Endodermal cell (in vitro differentiated cells): ENCODE measurements around the gene MINDY4. TPM values are rescaled to one million over a fixed set of nuclear protein-coding genes. Genes with fewer than 3 reads are reported as not detected.

Experiments
- DNase-seq: peaks from one replicate; pipeline ENCODE4 v3.0.0-alpha.2; 2017
- H3K27ac ChIP-seq: 2 replicates; pipeline ENCODE4 v1.5.1; 2013; ENCODE audit warnings: mild to moderate bottlenecking, low read depth, low read length, moderate library complexity
- H3K27me3 ChIP-seq: 2 replicates; pipeline ENCODE4 v1.6.1; 2013; ENCODE audit warnings: mild to moderate bottlenecking, low read length, moderate library complexity; ENCODE audit not compliant: insufficient read depth, control insufficient read depth, poor library complexity, severe bottlenecking
- H3K36me3 ChIP-seq: 2 replicates; pipeline ENCODE4 v1.7.0; 2013; ENCODE audit warnings: mild to moderate bottlenecking, low read length, moderate library complexity; ENCODE audit not compliant: control insufficient read depth, insufficient read depth
- H3K4me1 ChIP-seq: one replicate; pipeline ENCODE4 v1.7.0; 2013; ENCODE audit warnings: low read length; ENCODE audit not compliant: control insufficient read depth, insufficient read depth
- H3K4me3 ChIP-seq: 2 replicates; pipeline ENCODE4 v1.5.1; 2013; ENCODE audit warnings: mild to moderate bottlenecking, low read length, moderate library complexity
- H3K9ac ChIP-seq: 2 replicates; pipeline ENCODE4 v1.6.1; 2013; ENCODE audit warnings: mild to moderate bottlenecking, low read length, moderate library complexity; ENCODE audit not compliant: poor library complexity, severe bottlenecking; ENCODE audit errors: extremely low read depth
- H3K9me3 ChIP-seq: 2 replicates; pipeline ENCODE4 v1.6.1; 2013; ENCODE audit warnings: mild to moderate bottlenecking, low read length, moderate library complexity; ENCODE audit not compliant: control insufficient read depth
- H3K27ac Mint-ChIP-seq: 2 replicates; pipeline ENCODE4 v1.8.0; 2020; ENCODE audit warnings: mixed read lengths
- H3K27me3 Mint-ChIP-seq: 2 replicates; pipeline ENCODE4 v1.8.0; 2021; ENCODE audit warnings: mild to moderate bottlenecking, mixed read lengths; ENCODE audit not compliant: insufficient read depth
- H3K36me3 Mint-ChIP-seq: 2 replicates; pipeline ENCODE4 v1.8.0; 2020; ENCODE audit warnings: low read depth, mixed read lengths
- H3K4me1 Mint-ChIP-seq: 2 replicates; pipeline ENCODE4 v1.8.0; 2020; ENCODE audit warnings: mixed read lengths
- H3K4me3 Mint-ChIP-seq: 2 replicates; pipeline ENCODE4 v1.8.0; 2020; ENCODE audit warnings: mild to moderate bottlenecking, moderate library complexity, mixed read lengths
- H3K9me3 Mint-ChIP-seq: 2 replicates; pipeline ENCODE4 v1.8.0; 2020; ENCODE audit warnings: mild to moderate bottlenecking, mixed read lengths
- CTCF ChIP-seq: fragments of 200-600 bp; sonication (generic); conservative IDR thresholded peaks from 2 replicates; pipeline ENCODE4 v1.5.0; 2021; ENCODE audit warnings: antibody characterized with exemption, mild to moderate bottlenecking
- WGBS, 2 experiments: methylation state at CpG; one replicate each; pipeline versions ENCODE4 v1.1.5 to v1.1.7; 2013; ENCODE audit warnings: missing lambda C conversion rate in 2 of 2, mixed read lengths in 1 of 2; ENCODE audit not compliant: insufficient coverage in 1 of 2, insufficient read length in 1 of 2; 5-methylcytosine and 5-hydroxymethylcytosine counted together
- total RNA-seq, 2 donors: library from RNA; stranded (reverse); fragmentation: NEBNext Ultra II Directional in 1 of 2; extraction: Animal tissue kit (Norgen Biotek cat#: 25700) in 1 of 2; gene quantifications; 2 replicates in 1 of 2; 3 replicates in 1 of 2; pipeline ENCODE4 v1.2.1, GENCODE V29; 2021

Gene MINDY4
- total RNA-seq, 2 donors from 2014 or later, result 7.2 to 8.1 TPM

GRCh38 chr7:30848121-30848855 is 77.1 kb downstream of the MINDY4 start:
- DNase-seq, result no peak
- 83 to 97% methylated on average over 1 to 7 of the region's 7 CpGs for WGBS, 2 experiments
- Histone ChIP-seq H3K4me3 (no peak overlapping the region), H3K9me3 (no peaks in the 10 kb centered on the region), H3K9ac (no peak overlapping the region), H3K27me3 (no peaks in the 10 kb centered on the region), H3K36me3 (no peaks in the 10 kb centered on the region), H3K4me1 (peaks cover 11% of the 10 kb centered on the region), H3K27ac (no peak overlapping the region)
- no peak overlapping the region for H3K27ac Mint-ChIP-seq
- peaks cover 20% of the 10 kb centered on the region for H3K4me1 Mint-ChIP-seq
- H3K36me3 Mint-ChIP-seq, result no peaks in the 10 kb centered on the region
- no peaks in the 10 kb centered on the region for H3K27me3 Mint-ChIP-seq
- H3K9me3 Mint-ChIP-seq, result no peaks in the 10 kb centered on the region
- no peak for TF ChIP-seq CTCF
- no peak overlapping the region for H3K4me3 Mint-ChIP-seq

- H3K27me3 Mint-ChIP-seq, result no peaks in the 10 kb centered on the region
- no peak overlapping the region for H3K27ac Mint-ChIP-seq
- H3K36me3 Mint-ChIP-seq, result peaks cover 3% of the 10 kb centered on the region
- no peak overlapping the region for H3K4me3 Mint-ChIP-seq
- H3K27me3 ChIP-seq, result no peaks in the 10 kb centered on the region
- no peak overlapping the region for H3K27ac ChIP-seq
- DNase-seq, result no peak
- H3K9me3 Mint-ChIP-seq, result no peaks in the 10 kb centered on the region
- H3K9ac ChIP-seq, result no peak overlapping the region
- WGBS, 2 experiments, result 86 to 88% methylated on average over 4 of the region's 4 CpGs
- peaks cover 20% of the 10 kb centered on the region for H3K4me1 Mint-ChIP-seq
- no peak overlapping the region for H3K4me3 ChIP-seq
- no peak for TF ChIP-seq CTCF
- peaks cover 11% of the 10 kb centered on the region for H3K4me1 ChIP-seq
- no peaks in the 10 kb centered on the region for H3K9me3 ChIP-seq
- H3K36me3 ChIP-seq, result no peaks in the 10 kb centered on the region
Observed at GRCh38 chr7:30849565-30849964, 78.3 kb downstream of the MINDY4 start.

- peaks cover 3% of the 10 kb centered on the region for H3K36me3 Mint-ChIP-seq
- H3K4me3 ChIP-seq, result no peak overlapping the region
- no peaks in the 10 kb centered on the region for H3K36me3 ChIP-seq
- no peaks in the 10 kb centered on the region for H3K9me3 ChIP-seq
- H3K27ac ChIP-seq, result no peak overlapping the region
- H3K4me1 ChIP-seq, result peaks cover 11% of the 10 kb centered on the region
- DNase-seq, result no peak
- H3K27me3 ChIP-seq, result no peaks in the 10 kb centered on the region
- TF ChIP-seq CTCF, result no peak
- no peak overlapping the region for H3K4me3 Mint-ChIP-seq
- H3K27ac Mint-ChIP-seq, result no peak overlapping the region
- no peak overlapping the region for H3K9ac ChIP-seq
- peaks cover 20% of the 10 kb centered on the region for H3K4me1 Mint-ChIP-seq
- 95 to 98% methylated on average over 13 to 17 of the region's 17 CpGs for WGBS, 2 experiments
- no peaks in the 10 kb centered on the region for H3K27me3 Mint-ChIP-seq
- H3K9me3 Mint-ChIP-seq, result no peaks in the 10 kb centered on the region
Observed at GRCh38 chr7:30850426-30850825, 79.2 kb downstream of the MINDY4 start.
